Peyer's patch (tissue), 4 donors: ENCODE data around the gene SPI1.

ENCODE experiments used
- CTCF ChIP-seq, 6 experiments: fragments of 450-650 bp in 4 of 6; fragments of 200-600 bp in 2 of 6; sonication (generic) in 1 of 6; IDR thresholded peaks; one replicate each; pipeline ENCODE4 v1.5.1; 2017 to 2019; ENCODE audit warnings: antibody characterized with exemption in 6 of 6, mild to moderate bottlenecking in 3 of 6, moderate library complexity in 1 of 6
- POLR2A ChIP-seq, 2 donors: fragments of 450-650 bp; IDR thresholded peaks; one replicate each; pipeline ENCODE4 v1.5.1; 2017; ENCODE audit warnings: antibody characterized with exemption in 2 of 2, mild to moderate bottlenecking in 2 of 2, moderate library complexity in 2 of 2

GRCh38 chr11:47413908-47414684 is 35.7 kb upstream of the SPI1 start:
- TF ChIP-seq CTCF (IDR thresholded peaks at IDR 0.05) (no peak), POLR2A (IDR thresholded peaks at IDR 0.05) (no peak)
